GM18909 (cell line): ENCODE data around the gene TBC1D22A.
"Not testable (repeated sequence)": the region's sequence is repeated elsewhere in the genome, so short reads cannot be mapped to it uniquely, and the experiment has no call there.

Experiments used
- ATAC-seq: cut with Tn5 transposase; IDR thresholded peaks from one replicate; pipeline ENCODE4 v1.9.1; 2021; ENCODE audit warnings: mild to moderate bottlenecking; ENCODE audit not compliant: unreplicated experiment, poor library complexity

TBC1D22A gene

GRCh38 chr22:47047321-47048122, 285.1 kb downstream of the TBC1D22A start:
- no peak for ATAC-seq

GRCh38 chr22:47048123-47049077, 285.9 kb downstream of the TBC1D22A start:
- ATAC-seq: no peak

- ATAC-seq: no peak
These were observed 286.7 kb downstream of the TBC1D22A start for GRCh38 chr22:47049078-47049624.

- ATAC-seq: not testable (repeated sequence)
These were observed 287.4 kb downstream of the TBC1D22A start for GRCh38 chr22:47049736-47050400.

GRCh38 chr22:47050401-47051051, 288.1 kb downstream of the TBC1D22A start:
- ATAC-seq: no peak

- ATAC-seq: no peak
These were observed 289.1 kb downstream of the TBC1D22A start for GRCh38 chr22:47051441-47052071.

GRCh38 chr22:47052236-47053012, 290.0 kb downstream of the TBC1D22A start:
- no peak for ATAC-seq

GRCh38 chr22:47053013-47053725, 290.7 kb downstream of the TBC1D22A start:
- no peak for ATAC-seq

GRCh38 chr22:47053726-47054141, 291.3 kb downstream of the TBC1D22A start:
- no peak for ATAC-seq

- no peak for ATAC-seq
These were observed 292.0 kb downstream of the TBC1D22A start for GRCh38 chr22:47054231-47055072.

GRCh38 chr22:47055073-47055355, 292.6 kb downstream of the TBC1D22A start:
- no peak for ATAC-seq

GRCh38 chr22:47055461-47055860, 293.0 kb downstream of the TBC1D22A start:
- no peak for ATAC-seq

- no peak for ATAC-seq
These were observed 293.5 kb downstream of the TBC1D22A start for GRCh38 chr22:47055921-47056320.

- ATAC-seq: no peak
These were observed 293.9 kb downstream of the TBC1D22A start for GRCh38 chr22:47056361-47056760.

- ATAC-seq: no peak
These were observed 294.5 kb downstream of the TBC1D22A start for GRCh38 chr22:47056776-47057470.

- no peak for ATAC-seq
These were observed 295.6 kb downstream of the TBC1D22A start for GRCh38 chr22:47057916-47058585.
